ENCODE results near the gene ETV1. TPM values are rescaled to one million over a fixed set of nuclear protein-coding genes. Genes with fewer than 3 reads are reported as not detected.

The ETV1 gene
- total and polyA plus RNA-seq, 4 donors = 1.2 to 4.3 (median 3.6) TPM

- WGBS = 84% methylated on average over 2 of the region's 2 CpGs
- Histone ChIP-seq H3K4me3 (ENCODE audit: low read depth in 1 of 3, low read length in 3 of 3) (no peak overlapping the region), H3K27me3 (ENCODE audit: control insufficient read depth in 4 of 4, insufficient read depth in 4 of 4, low read length in 3 of 4) (no peaks in the 10 kb centered on the region), H3K9ac (ENCODE audit: low read depth in 1 of 2, low read length in 2 of 2) (no peak overlapping the region), H3K9me3 (ENCODE audit: control insufficient read depth in 4 of 4, low read length in 3 of 4) (no peaks in the 10 kb centered on the region), H3K36me3 (ENCODE audit: control insufficient read depth in 4 of 4, insufficient read depth in 3 of 4, low read depth in 1 of 4, low read length in 3 of 4) (no peaks in the 10 kb centered on the region), H3K4me1 (ENCODE audit: control insufficient read depth in 4 of 4, insufficient read depth in 4 of 4, low read length in 3 of 4) (no peaks in the 10 kb centered on the region), H3K27ac (ENCODE audit: low read depth in 1 of 2, low read length in 2 of 2) (no peak overlapping the region)
- DNase-seq (ENCODE audit: low spot score) = no peak
- TF ChIP-seq, protein P1, sequence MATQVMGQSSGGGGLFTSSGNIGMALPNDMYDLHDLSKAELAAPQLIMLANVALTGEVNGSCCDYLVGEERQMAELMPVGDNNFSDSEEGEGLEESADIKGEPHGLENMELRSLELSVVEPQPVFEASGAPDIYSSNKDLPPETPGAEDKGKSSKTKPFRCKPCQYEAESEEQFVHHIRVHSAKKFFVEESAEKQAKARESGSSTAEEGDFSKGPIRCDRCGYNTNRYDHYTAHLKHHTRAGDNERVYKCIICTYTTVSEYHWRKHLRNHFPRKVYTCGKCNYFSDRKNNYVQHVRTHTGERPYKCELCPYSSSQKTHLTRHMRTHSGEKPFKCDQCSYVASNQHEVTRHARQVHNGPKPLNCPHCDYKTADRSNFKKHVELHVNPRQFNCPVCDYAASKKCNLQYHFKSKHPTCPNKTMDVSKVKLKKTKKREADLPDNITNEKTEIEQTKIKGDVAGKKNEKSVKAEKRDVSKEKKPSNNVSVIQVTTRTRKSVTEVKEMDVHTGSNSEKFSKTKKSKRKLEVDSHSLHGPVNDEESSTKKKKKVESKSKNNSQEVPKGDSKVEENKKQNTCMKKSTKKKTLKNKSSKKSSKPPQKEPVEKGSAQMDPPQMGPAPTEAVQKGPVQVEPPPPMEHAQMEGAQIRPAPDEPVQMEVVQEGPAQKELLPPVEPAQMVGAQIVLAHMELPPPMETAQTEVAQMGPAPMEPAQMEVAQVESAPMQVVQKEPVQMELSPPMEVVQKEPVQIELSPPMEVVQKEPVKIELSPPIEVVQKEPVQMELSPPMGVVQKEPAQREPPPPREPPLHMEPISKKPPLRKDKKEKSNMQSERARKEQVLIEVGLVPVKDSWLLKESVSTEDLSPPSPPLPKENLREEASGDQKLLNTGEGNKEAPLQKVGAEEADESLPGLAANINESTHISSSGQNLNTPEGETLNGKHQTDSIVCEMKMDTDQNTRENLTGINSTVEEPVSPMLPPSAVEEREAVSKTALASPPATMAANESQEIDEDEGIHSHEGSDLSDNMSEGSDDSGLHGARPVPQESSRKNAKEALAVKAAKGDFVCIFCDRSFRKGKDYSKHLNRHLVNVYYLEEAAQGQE (IDR thresholded peaks at IDR 0.05) = no peak
- TF ChIP-seq ZBTB33 (IDR thresholded peaks at IDR 0.05) (no peak), RXRA (IDR thresholded peaks at IDR 0.05) (no peak), EGR1 (IDR thresholded peaks at IDR 0.05; ENCODE audit: low read depth in 2 of 2) (no peak), ATF3 (IDR thresholded peaks at IDR 0.05) (no peak), HNF4A (conservative IDR thresholded peaks at IDR 0.05) (no peak), JUND (IDR thresholded peaks at IDR 0.05) (no peak), GABPA (IDR thresholded peaks at IDR 0.05 in 1 of 2, conservative IDR thresholded peaks at IDR 0.05 in 1 of 2) (no peak), HNF4G (IDR thresholded peaks at IDR 0.05) (no peak), FOXA2 (IDR thresholded peaks at IDR 0.05) (no peak), SP1 (IDR thresholded peaks at IDR 0.05) (no peak), NR2F2 (IDR thresholded peaks at IDR 0.05) (no peak), YY1 (IDR thresholded peaks at IDR 0.05) (no peak), CTCF (IDR thresholded peaks at IDR 0.05; ENCODE audit: low read depth, low read length, missing input control) (no peak), RAD21 (IDR thresholded peaks at IDR 0.05) (no peak), TAF1 (conservative IDR thresholded peaks at IDR 0.05) (no peak), FOXA1 (IDR thresholded peaks at IDR 0.05) (no peak), MAX (IDR thresholded peaks at IDR 0.05) (no peak)
Observed at GRCh38 chr7:13911909-13912308, 77.6 kb downstream of the ETV1 start.

All from liver (tissue), 9 donors.